Natural killer cell (primary cell): Measurements from ENCODE around the gene SYPL1. TPM values are rescaled to one million over a fixed set of nuclear protein-coding genes. Genes with fewer than 3 reads are reported as not detected.

Experiments used
- ATAC-seq, 3 donors: fragments of 150-1000 bp in 2 of 3; fragments of 200-7000 bp in 1 of 3; cut with Tn5 transposase; 1 replicate in 1 of 3; 2 replicates in 2 of 3; pipeline ENCODE4 v1.10.0; 2021; ENCODE audit warnings: mild to moderate bottlenecking in 2 of 3, moderate library complexity in 2 of 3
- DNase-seq, 2 donors: peaks; one replicate each; pipeline versions ENCODE4 v3.0.0 to v3.0.0-alpha.2; 2013 to 2021; ENCODE audit warnings: mixed read lengths in 1 of 2
- H3K27ac ChIP-seq: one replicate; pipeline ENCODE4 v1.5.1; 2013; ENCODE audit warnings: mild to moderate bottlenecking, low read length
- H3K27me3 ChIP-seq: one replicate; pipeline ENCODE4 v1.6.1; 2013; ENCODE audit warnings: low read length; ENCODE audit not compliant: control insufficient read depth, insufficient read depth
- H3K36me3 ChIP-seq: one replicate; pipeline ENCODE4 v1.6.1; 2013; ENCODE audit warnings: low read length; ENCODE audit not compliant: control insufficient read depth, insufficient read depth
- H3K4me1 ChIP-seq: one replicate; pipeline ENCODE4 v1.6.1; 2013; ENCODE audit warnings: low read length; ENCODE audit not compliant: control insufficient read depth, insufficient read depth
- H3K4me3 ChIP-seq: one replicate; pipeline ENCODE4 v1.5.1; 2013; ENCODE audit warnings: low read length
- H3K9me3 ChIP-seq: one replicate; pipeline ENCODE4 v1.6.1; 2013; ENCODE audit warnings: low read length; ENCODE audit not compliant: control insufficient read depth, insufficient read depth
- H3K27ac Mint-ChIP-seq, 2 donors: one replicate each; pipeline ENCODE4 v1.8.0; 2022; ENCODE audit warnings: mild to moderate bottlenecking in 2 of 2, mixed read lengths in 2 of 2, moderate library complexity in 1 of 2
- H3K27me3 Mint-ChIP-seq, 2 donors: one replicate each; pipeline ENCODE4 v1.8.0; 2022; ENCODE audit warnings: low read depth in 2 of 2, mixed read lengths in 2 of 2
- H3K36me3 Mint-ChIP-seq: one replicate; pipeline ENCODE4 v1.8.0; 2022; ENCODE audit warnings: mixed read lengths
- H3K4me1 Mint-ChIP-seq, 2 donors: one replicate each; pipeline ENCODE4 v1.8.0; 2022; ENCODE audit warnings: mixed read lengths in 2 of 2
- H3K4me3 Mint-ChIP-seq: one replicate; pipeline ENCODE4 v1.8.0; 2022; ENCODE audit warnings: mild to moderate bottlenecking, moderate library complexity, mixed read lengths
- H3K9me3 Mint-ChIP-seq, 2 donors: one replicate each; pipeline ENCODE4 v1.8.0; 2022; ENCODE audit warnings: mixed read lengths in 2 of 2
- WGBS: methylation state at CpG from one replicate; pipeline ENCODE4 v1.1.7; 2013; ENCODE audit warnings: missing lambda C conversion rate; ENCODE audit not compliant: insufficient coverage; 5-methylcytosine and 5-hydroxymethylcytosine counted together
- intact Hi-C: fragments of 100-400 bp; cut with micrococcal nuclease; formaldehyde crosslinking; loops from one replicate; pipeline ENCODE4 v1.14.2; 2022
- total RNA-seq, 4 donors: library from RNA; stranded (reverse); fragments of 120-200 nt in 1 of 4; gene quantifications; one replicate each; pipeline versions ENCODE4 v1.2.3 to v1.2.4, GENCODE V29; 2013 to 2022
- TF ChIP-seq, protein P1 (sequence below): fragments of 200-600 bp; IDR thresholded peaks from one replicate; pipeline ENCODE4 v1.8.0; 2022; ENCODE audit warnings: antibody characterized with exemption

The SYPL1 gene
- total RNA-seq, 3 donors from 2014 or later (not counting 1 experiment from before 2014, with no cell fraction given), result 13.1 to 22.2 (median 14.9) TPM

DNA sequence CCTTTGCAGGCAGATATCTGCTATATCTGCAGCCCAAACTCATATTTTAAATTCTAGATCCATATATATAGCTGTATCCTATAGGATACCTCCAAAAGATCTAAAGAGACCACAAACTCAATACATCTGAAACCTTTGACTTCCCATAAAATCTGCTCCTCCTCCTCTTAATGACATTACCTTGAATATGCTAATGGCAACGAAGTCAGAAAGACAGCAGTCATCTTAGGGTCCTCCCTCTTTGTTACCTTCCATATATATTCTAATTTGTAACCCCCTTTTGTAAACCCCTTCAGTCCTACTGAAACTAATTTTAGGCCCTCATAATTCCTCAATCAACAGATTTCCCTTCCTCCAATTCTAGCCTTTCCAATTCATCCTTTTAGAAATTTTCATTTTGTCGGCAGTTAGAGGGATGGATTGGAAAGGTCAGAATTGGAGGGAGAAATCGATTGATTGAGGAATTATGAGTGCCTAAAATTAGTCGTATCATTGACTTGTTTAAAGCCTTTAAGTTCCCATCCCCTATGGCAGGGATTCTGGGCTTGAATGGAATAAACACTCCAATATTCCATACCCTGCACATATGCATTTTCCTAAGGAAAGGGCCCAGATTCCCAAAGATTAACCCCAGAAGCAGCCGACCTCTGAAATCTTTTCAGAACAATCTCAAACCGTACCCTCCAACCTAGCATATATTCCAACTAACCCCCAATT is 2.4 kb downstream of the SYPL1 start:
- H3K27me3 Mint-ChIP-seq, result peaks cover 2 to 19% of the 10 kb centered on the region in 2 donors
- H3K27ac Mint-ChIP-seq, result peak overlapping the region in 1 of 2 donors; percentile 8
- H3K27ac ChIP-seq, result no peak overlapping the region
- no peaks in the 10 kb centered on the region for H3K9me3 ChIP-seq
- H3K9me3 Mint-ChIP-seq, result no peaks in the 10 kb centered on the region
- no peak overlapping the region for H3K4me3 ChIP-seq
- H3K36me3 Mint-ChIP-seq, result no peaks in the 10 kb centered on the region
- peaks cover 35 to 38% of the 10 kb centered on the region in 2 donors for H3K4me1 Mint-ChIP-seq
- peak in 1 of 2 donors; percentile 19 for DNase-seq
- TF ChIP-seq, protein P1, sequence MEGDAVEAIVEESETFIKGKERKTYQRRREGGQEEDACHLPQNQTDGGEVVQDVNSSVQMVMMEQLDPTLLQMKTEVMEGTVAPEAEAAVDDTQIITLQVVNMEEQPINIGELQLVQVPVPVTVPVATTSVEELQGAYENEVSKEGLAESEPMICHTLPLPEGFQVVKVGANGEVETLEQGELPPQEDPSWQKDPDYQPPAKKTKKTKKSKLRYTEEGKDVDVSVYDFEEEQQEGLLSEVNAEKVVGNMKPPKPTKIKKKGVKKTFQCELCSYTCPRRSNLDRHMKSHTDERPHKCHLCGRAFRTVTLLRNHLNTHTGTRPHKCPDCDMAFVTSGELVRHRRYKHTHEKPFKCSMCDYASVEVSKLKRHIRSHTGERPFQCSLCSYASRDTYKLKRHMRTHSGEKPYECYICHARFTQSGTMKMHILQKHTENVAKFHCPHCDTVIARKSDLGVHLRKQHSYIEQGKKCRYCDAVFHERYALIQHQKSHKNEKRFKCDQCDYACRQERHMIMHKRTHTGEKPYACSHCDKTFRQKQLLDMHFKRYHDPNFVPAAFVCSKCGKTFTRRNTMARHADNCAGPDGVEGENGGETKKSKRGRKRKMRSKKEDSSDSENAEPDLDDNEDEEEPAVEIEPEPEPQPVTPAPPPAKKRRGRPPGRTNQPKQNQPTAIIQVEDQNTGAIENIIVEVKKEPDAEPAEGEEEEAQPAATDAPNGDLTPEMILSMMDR, result no peak
- no peaks in the 10 kb centered on the region for H3K36me3 ChIP-seq
- 74% methylated on average over 6 of the region's 6 CpGs for WGBS
- peak overlapping the region; percentile 4 for H3K4me3 Mint-ChIP-seq
- intact Hi-C loops, result loop anchor here (2.0 to 10.0 kb wide), 3 partner anchors 39 to 175 kb away; partner anchors contain the start of gene NAMPT
- ATAC-seq, result no peak
- peaks cover 17% of the 10 kb centered on the region for H3K4me1 ChIP-seq
- no peaks in the 10 kb centered on the region for H3K27me3 ChIP-seq

DNA sequence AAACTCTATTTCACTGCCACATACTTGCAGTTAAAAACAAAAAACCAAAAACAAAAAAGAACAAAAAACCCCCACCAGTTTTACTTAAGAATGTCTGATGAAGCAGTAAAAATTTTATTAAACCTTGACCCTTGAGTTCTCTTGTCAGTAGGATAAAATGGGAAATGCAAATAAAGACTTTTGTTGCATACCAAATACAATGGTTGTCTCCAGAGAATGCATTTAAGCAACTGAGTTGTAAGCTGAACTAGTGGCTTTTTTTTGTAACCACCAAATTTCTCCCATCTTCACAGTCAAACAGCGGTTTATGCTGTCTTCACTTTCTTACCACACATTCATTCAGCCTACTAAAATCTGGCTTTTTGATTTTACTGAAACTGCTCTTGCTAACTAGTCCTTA is 3.1 kb downstream of the SYPL1 start:
- intact Hi-C loops, result no loop called here
- 0% methylated on average over 1 of the region's 1 CpG for WGBS
- no peak overlapping the region for H3K27ac ChIP-seq
- Mint-ChIP-seq H3K36me3 (no peaks in the 10 kb centered on the region), H3K27ac (no peak overlapping the region), H3K9me3 (no peaks in the 10 kb centered on the region), H3K4me3 (no peak overlapping the region), H3K4me1 (peaks cover 36 to 38% of the 10 kb centered on the region in 2 donors), H3K27me3 (peaks cover 2 to 19% of the 10 kb centered on the region in 2 donors)
- no peaks in the 10 kb centered on the region for H3K9me3 ChIP-seq
- no peak overlapping the region for H3K4me3 ChIP-seq
- DNase-seq, result peak in 1 of 2 donors; percentile 55
- TF ChIP-seq, protein P1, result no peak
- no peaks in the 10 kb centered on the region for H3K27me3 ChIP-seq
- peaks cover 17% of the 10 kb centered on the region for H3K4me1 ChIP-seq
- H3K36me3 ChIP-seq, result no peaks in the 10 kb centered on the region
- no peak for ATAC-seq

DNA sequence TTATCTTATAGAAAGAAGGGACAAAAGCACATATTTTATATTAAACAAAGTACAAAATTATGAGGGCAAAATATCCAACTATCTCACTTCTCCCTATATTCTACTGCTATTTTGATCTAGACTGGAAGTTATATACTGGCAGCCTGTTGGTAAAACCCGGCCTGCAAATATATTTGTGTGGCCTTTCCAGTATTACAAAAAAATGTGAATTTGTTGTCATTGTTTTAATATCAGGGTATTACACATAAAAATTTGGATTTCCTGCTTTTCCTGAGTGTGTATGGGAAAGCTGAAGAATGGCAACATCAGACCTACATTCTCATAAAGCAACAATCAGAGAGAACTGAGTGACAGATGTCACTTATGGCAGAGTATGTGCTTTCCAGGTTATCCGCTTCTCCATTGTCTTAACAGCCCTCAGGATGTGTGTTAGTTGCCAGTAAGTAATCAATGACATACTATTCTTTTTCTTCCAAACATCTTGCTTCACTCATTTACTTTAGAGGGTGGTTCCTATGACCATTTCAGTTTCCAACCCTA is 7.3 kb downstream of the SYPL1 start:
- H3K4me1 Mint-ChIP-seq, result peaks cover 15 to 30% of the 10 kb centered on the region in 2 donors

More for the DNA sequence above, 7.3 kb downstream of the SYPL1 start:
- WGBS, result 80% methylated on average over 1 of the region's 2 CpGs
- ATAC-seq (no peak), DNase-seq (no peak)
- Mint-ChIP-seq H3K27ac (peak overlapping the region in 1 of 2 donors; percentile 19), H3K27me3 (peaks cover 2 to 19% of the 10 kb centered on the region in 2 donors), H3K4me3 (no peak overlapping the region), H3K36me3 (no peaks in the 10 kb centered on the region), H3K9me3 (no peaks in the 10 kb centered on the region)
- TF ChIP-seq, protein P1, result no peak
- Histone ChIP-seq H3K9me3 (no peaks in the 10 kb centered on the region), H3K27ac (no peak overlapping the region), H3K4me1 (no peaks in the 10 kb centered on the region), H3K4me3 (no peak overlapping the region), H3K27me3 (no peaks in the 10 kb centered on the region), H3K36me3 (no peaks in the 10 kb centered on the region)
- intact Hi-C loops, result no loop called here
